Measurements from ENCODE around the gene EXOC3L4. TPM values are rescaled to one million over a fixed set of nuclear protein-coding genes. Genes with fewer than 3 reads are reported as not detected.

Gene EXOC3L4
- total RNA-seq, 1 donor from 2014 or later, result 0.17 TPM

DNA sequence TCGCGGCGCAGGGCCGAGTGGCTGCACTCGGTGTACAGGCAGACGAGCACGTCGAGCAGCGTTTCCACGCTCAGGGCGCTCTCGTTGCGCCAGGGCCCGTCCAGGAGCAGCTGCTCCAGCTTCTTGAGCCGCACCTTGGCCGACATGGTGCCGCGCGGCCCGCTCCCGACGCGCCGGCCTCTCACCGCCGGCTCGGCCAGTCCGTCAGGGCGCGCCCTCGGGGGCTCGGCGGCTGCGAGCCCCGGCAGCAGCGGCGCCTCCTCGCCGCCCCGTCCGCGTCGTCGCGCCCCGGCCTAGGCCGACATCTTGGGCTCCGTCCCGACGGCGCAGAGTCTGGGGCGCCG lies 37.5 kb upstream of the EXOC3L4 start:
- no peak for TF ChIP-seq CTCF (conservative IDR thresholded peaks at IDR 0.05; ENCODE audit: low read depth, low read length)
- DNase-seq (ENCODE audit: low read depth), result no peak
- peak overlapping the region; percentile 86 for H3K4me3 ChIP-seq (ENCODE audit: low read depth, low read length)

- TF ChIP-seq CTCF (conservative IDR thresholded peaks at IDR 0.05; ENCODE audit: low read depth, low read length), result no peak
- no peak for DNase-seq (ENCODE audit: low read depth)
- H3K4me3 ChIP-seq (ENCODE audit: low read depth, low read length), result peak within 1 kb of the TSS; percentile 94
Measured at GRCh38 chr14:103057372-103058163, 37.0 kb upstream of the EXOC3L4 start, which contains the start of gene CDC42BPB. Gene CDC42BPB (minus strand): TSS chr14:103057549. CDS start chr14:103057173, 376 bp downstream.

GRCh38 chr14:103058164-103059055 lies 36.1 kb upstream of the EXOC3L4 start:
- TF ChIP-seq CTCF (conservative IDR thresholded peaks at IDR 0.05; ENCODE audit: low read depth, low read length), result peak; percentile 5
- no peak for DNase-seq (ENCODE audit: low read depth)
- peak overlapping the region; percentile 94 for H3K4me3 ChIP-seq (ENCODE audit: low read depth, low read length)

- no peak for DNase-seq (ENCODE audit: low read depth)
- peak overlapping the region; percentile 94 for H3K4me3 ChIP-seq (ENCODE audit: low read depth, low read length)
- no peak for TF ChIP-seq CTCF (conservative IDR thresholded peaks at IDR 0.05; ENCODE audit: low read depth, low read length)
Measured at GRCh38 chr14:103059556-103059955, 35.0 kb upstream of the EXOC3L4 start.

- TF ChIP-seq CTCF (conservative IDR thresholded peaks at IDR 0.05; ENCODE audit: low read depth, low read length), result no peak
- no peak for DNase-seq (ENCODE audit: low read depth)
- H3K4me3 ChIP-seq (ENCODE audit: low read depth, low read length), result no peak overlapping the region
Measured at GRCh38 chr14:103061482-103061976, 33.0 kb upstream of the EXOC3L4 start.

DNA sequence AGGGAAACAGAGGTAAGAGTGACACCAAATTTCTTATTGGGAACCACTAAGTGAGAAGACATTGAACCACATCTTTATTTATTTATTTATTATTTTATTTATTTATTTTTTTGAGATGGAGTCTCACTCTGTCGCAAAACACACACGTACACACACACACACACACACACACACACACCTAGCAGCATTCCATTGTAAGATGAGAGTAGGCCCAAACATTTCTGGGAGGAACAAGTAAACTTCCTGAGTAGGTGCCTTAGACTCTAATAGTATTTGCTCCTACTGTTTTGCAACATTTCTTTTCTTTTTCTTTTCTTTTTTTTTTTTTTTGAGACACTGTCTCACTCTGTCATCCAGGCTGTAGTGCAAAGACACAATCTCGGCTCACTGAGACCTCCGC lies 30.1 kb upstream of the EXOC3L4 start:
- TF ChIP-seq CTCF (conservative IDR thresholded peaks at IDR 0.05; ENCODE audit: low read depth, low read length), result no peak

More for the DNA sequence above, 30.1 kb upstream of the EXOC3L4 start:
- no peak for DNase-seq (ENCODE audit: low read depth)
- no peak overlapping the region for H3K4me3 ChIP-seq (ENCODE audit: low read depth, low read length)
